Suprapubic skin (tissue), 4 donors: ENCODE measurements around the gene RBM33.

ENCODE experiments used
- POLR2A ChIP-seq, 2 donors: fragments of 450-650 bp; IDR thresholded peaks; one replicate each; pipeline ENCODE4 v1.6.1; 2017; ENCODE audit warnings: antibody characterized with exemption in 2 of 2, mild to moderate bottlenecking in 2 of 2, moderate library complexity in 2 of 2
- POLR2AphosphoS5 ChIP-seq, 3 donors: sonication (generic); formaldehyde crosslinking; IDR thresholded peaks; one replicate each; pipeline ENCODE4 v1.6.1; 2017; ENCODE audit warnings: antibody characterized with exemption in 3 of 3
- TF ChIP-seq, protein P1 (sequence below), 2 donors: fragments of 200-600 bp in 1 of 2; fragments of 450-650 bp in 1 of 2; sonication (generic) in 1 of 2; IDR thresholded peaks; one replicate each; pipeline ENCODE4 v1.5.1; 2016 to 2019; ENCODE audit warnings: antibody characterized with exemption in 2 of 2, mild to moderate bottlenecking in 1 of 2, moderate library complexity in 1 of 2

GRCh38 chr7:155809947-155810769 lies 165.7 kb downstream of the RBM33 start:
- TF ChIP-seq, protein P1, sequence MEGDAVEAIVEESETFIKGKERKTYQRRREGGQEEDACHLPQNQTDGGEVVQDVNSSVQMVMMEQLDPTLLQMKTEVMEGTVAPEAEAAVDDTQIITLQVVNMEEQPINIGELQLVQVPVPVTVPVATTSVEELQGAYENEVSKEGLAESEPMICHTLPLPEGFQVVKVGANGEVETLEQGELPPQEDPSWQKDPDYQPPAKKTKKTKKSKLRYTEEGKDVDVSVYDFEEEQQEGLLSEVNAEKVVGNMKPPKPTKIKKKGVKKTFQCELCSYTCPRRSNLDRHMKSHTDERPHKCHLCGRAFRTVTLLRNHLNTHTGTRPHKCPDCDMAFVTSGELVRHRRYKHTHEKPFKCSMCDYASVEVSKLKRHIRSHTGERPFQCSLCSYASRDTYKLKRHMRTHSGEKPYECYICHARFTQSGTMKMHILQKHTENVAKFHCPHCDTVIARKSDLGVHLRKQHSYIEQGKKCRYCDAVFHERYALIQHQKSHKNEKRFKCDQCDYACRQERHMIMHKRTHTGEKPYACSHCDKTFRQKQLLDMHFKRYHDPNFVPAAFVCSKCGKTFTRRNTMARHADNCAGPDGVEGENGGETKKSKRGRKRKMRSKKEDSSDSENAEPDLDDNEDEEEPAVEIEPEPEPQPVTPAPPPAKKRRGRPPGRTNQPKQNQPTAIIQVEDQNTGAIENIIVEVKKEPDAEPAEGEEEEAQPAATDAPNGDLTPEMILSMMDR (IDR thresholded peaks at IDR 0.05): no peak
- TF ChIP-seq POLR2A (IDR thresholded peaks at IDR 0.05) (no peak), POLR2AphosphoS5 (IDR thresholded peaks at IDR 0.05) (no peak)
